SK-N-MC (cell line): Measurements from ENCODE around the gene KCNG1.

Experiments
- EZH2 ChIP-seq: fragments of 200-600 bp; sonication (generic); IDR thresholded peaks from one replicate; pipeline ENCODE4 v1.6.1; 2017; ENCODE audit warnings: antibody characterized with exemption
- FOXP2 ChIP-seq: optimal IDR thresholded peaks from 2 replicates; pipeline ENCODE3; 2011; ENCODE audit warnings: mild to moderate bottlenecking, moderate library complexity; ENCODE audit not compliant: insufficient read depth; ENCODE audit errors: extremely low read length, control extremely low read depth
- POLR2AphosphoS5 ChIP-seq: IDR thresholded peaks from 2 replicates; pipeline ENCODE4 v1.6.1; 2012; ENCODE audit warnings: mild to moderate bottlenecking, low read depth, low read length, borderline replicate concordance

DNA sequence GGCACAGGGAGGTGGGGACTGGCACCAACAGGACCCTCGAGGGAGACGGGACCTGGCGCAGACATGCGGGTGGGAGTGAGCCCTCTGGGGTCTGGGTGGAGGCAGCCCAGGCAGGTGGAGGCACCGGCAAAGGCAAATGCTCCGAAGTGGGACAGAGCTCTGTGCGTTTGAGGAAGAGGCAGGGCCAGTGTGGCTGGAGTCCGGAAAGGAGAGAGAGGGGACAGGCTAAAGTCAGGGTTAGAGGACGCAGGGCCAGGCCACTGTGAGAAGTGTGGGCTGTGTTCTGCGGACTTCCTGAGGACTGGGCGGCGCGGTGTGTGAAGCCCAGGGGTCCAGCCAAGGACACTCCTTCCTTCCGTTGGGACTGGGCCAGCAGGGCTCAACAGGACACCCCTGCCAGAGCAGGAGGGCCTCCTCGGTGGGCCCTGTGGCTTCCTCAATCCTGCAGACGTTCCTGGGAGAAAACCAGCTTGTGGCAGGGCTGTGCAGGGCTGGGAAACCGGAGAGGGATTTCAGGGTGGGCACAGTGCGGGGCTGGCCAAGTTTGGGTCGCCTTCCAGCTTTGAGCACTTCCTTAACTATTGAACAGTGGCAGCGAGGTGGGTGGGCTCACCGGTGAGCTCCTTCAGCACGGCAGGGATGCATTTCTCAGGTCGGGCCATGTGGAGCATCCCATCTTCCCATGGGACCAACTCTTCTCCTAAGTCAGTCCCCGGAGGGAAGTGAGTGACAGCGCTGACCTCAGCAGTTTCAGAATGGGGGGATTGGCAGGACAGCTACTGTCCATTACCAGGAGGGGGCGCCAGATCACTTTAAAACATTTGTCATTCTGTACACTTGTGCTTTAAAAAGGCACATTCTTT lies 41.8 kb downstream of the KCNG1 start:
- TF ChIP-seq POLR2AphosphoS5: no peak
- no peak for TF ChIP-seq EZH2
- no peak for TF ChIP-seq FOXP2
